OCI-LY3 (cell line): ENCODE results near the gene CKB.

Experiments used
- H2AFZ ChIP-seq: fragments of 200-600, 300-600 bp; shearing (Covaris generic); 2 replicates; pipeline ENCODE4 v1.6.0; 2014; ENCODE audit warnings: antibody characterized with exemption, low read depth, low read length
- H3K27ac ChIP-seq: fragments of 200-600, 300-600 bp; sonication (generic); 2 replicates; pipeline ENCODE4 v1.5.1; 2014; ENCODE audit warnings: mild to moderate bottlenecking, low read length, moderate library complexity, mixed read lengths
- H3K27me3 ChIP-seq: fragments of 200-600, 300-600 bp; sonication (generic); 2 replicates; pipeline ENCODE4 v1.6.1; 2014; ENCODE audit warnings: low read depth, low read length, mixed read lengths
- H3K36me3 ChIP-seq: fragments of 200-600, 300-600 bp; sonication (generic); replicated peaks from 2 replicates; pipeline ENCODE3; 2014; ENCODE audit warnings: low read depth, low read length, mixed read lengths
- H3K4me1 ChIP-seq: fragments of 300-600, 200-600 bp; sonication (generic); 2 replicates; pipeline ENCODE4 v1.6.1; 2014; ENCODE audit warnings: low read length, mixed read lengths
- H3K4me2 ChIP-seq: fragments of 200-600, 300-600 bp; sonication (generic); 2 replicates; pipeline ENCODE4 v1.6.1; 2014; ENCODE audit warnings: low read length, mixed read lengths
- H3K4me3 ChIP-seq: fragments of 300-600, 200-600 bp; sonication (generic); 2 replicates; pipeline ENCODE4 v1.5.1; 2014; ENCODE audit warnings: antibody characterized with exemption, mild to moderate bottlenecking, low read length, moderate library complexity
- H3K79me2 ChIP-seq: fragments of 300-600, 200-600 bp; shearing (Covaris generic); 2 replicates; pipeline ENCODE4 v1.6.1; 2014; ENCODE audit warnings: mild to moderate bottlenecking, low read length, mixed read lengths
- H3K9ac ChIP-seq: fragments of 300-600, 200-600 bp; shearing (Covaris generic); 2 replicates; pipeline ENCODE4 v1.6.0; 2014; ENCODE audit warnings: mild to moderate bottlenecking, low read length, moderate library complexity
- H3K9me3 ChIP-seq: fragments of 200-600, 300-600 bp; shearing (Covaris generic); 2 replicates; pipeline ENCODE4 v1.6.1; 2014; ENCODE audit warnings: low read length, mixed read lengths; ENCODE audit not compliant: insufficient read depth
- H4K20me1 ChIP-seq: fragments of 200-600, 300-600 bp; sonication (generic); 2 replicates; pipeline ENCODE4 v1.6.1; 2016; ENCODE audit warnings: low read length, mixed read lengths; ENCODE audit not compliant: insufficient read depth
- CTCF ChIP-seq: fragments of 200-600, 300-600 bp; sonication (generic); IDR thresholded peaks from 2 replicates; pipeline ENCODE4 v1.5.1; 2014; ENCODE audit warnings: antibody characterized with exemption, low read length, low read depth
- EZH2phosphoT487 ChIP-seq: fragments of 200-600 bp; shearing (Covaris generic); IDR thresholded peaks from 2 replicates; pipeline ENCODE4 v1.6.1; 2018; ENCODE audit warnings: antibody characterized with exemption, mixed run types, low read depth

CKB gene

DNA sequence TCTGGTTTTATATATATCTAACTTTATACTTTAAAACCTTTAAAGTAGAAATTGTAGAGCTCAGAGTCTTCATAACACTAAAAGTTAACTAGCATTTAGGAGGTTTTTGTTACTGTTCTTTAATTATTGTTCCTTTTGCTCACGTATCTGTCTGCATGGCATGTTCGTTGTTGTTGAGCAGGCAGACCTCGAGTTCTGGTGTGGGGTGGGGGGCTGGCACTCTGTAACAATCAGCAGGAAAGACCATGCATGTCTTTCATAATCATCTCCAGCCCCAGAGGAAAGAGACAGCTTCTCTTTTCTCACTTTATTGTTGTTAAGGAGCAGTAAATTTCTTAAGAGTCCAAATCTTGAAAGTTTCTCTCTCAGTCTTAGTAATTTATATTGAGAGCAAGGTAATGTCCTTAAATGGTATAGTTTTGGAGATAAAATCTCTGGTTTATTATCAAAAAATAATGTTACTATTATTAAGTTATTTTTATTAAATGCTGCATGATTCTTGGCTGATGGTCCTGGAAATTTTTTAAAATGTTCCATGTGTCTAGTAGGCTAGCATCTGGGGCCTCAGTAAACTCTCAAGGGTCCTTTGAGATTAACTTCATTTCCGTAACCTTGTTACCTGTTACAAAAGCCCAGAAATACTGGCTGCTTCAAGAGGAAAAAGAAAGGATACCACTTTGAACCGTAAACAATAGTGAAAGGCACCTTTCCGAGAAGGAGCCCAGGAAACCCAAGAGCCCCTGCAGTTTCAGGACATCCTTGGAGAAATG lies 30.3 kb downstream of the CKB start:
- H3K27ac ChIP-seq: no peak overlapping the region
- H3K4me2 ChIP-seq: no peak overlapping the region
- H4K20me1 ChIP-seq: no peaks in the 10 kb centered on the region
- no peaks in the 10 kb centered on the region for H3K79me2 ChIP-seq
- no peaks in the 10 kb centered on the region for H3K27me3 ChIP-seq
- H3K4me1 ChIP-seq: no peaks in the 10 kb centered on the region
- no peak overlapping the region for H3K9ac ChIP-seq
- TF ChIP-seq CTCF (no peak), EZH2phosphoT487 (no peak)
- H3K36me3 ChIP-seq: peaks cover 32% of the 10 kb centered on the region
- no peak overlapping the region for H3K4me3 ChIP-seq
- H3K9me3 ChIP-seq: no peaks in the 10 kb centered on the region
- H2AFZ ChIP-seq: no peak overlapping the region

GRCh38 chr14:103491691-103492090 lies 30.9 kb downstream of the CKB start:
- TF ChIP-seq EZH2phosphoT487 (no peak), CTCF (no peak)
- Histone ChIP-seq H3K27me3 (no peaks in the 10 kb centered on the region), H3K27ac (no peak overlapping the region), H3K36me3 (peaks cover 33% of the 10 kb centered on the region), H4K20me1 (no peaks in the 10 kb centered on the region), H3K4me1 (no peaks in the 10 kb centered on the region), H2AFZ (no peak overlapping the region), H3K9me3 (no peaks in the 10 kb centered on the region), H3K4me2 (no peak overlapping the region), H3K4me3 (no peak overlapping the region), H3K9ac (no peak overlapping the region), H3K79me2 (no peaks in the 10 kb centered on the region)

- Histone ChIP-seq H4K20me1 (no peaks in the 10 kb centered on the region), H3K4me3 (no peak overlapping the region), H3K9ac (no peak overlapping the region), H3K9me3 (no peaks in the 10 kb centered on the region), H3K4me2 (no peak overlapping the region), H2AFZ (no peak overlapping the region), H3K27me3 (no peaks in the 10 kb centered on the region), H3K27ac (no peak overlapping the region), H3K36me3 (peaks cover 33% of the 10 kb centered on the region), H3K79me2 (no peaks in the 10 kb centered on the region), H3K4me1 (no peaks in the 10 kb centered on the region)
- TF ChIP-seq CTCF (no peak), EZH2phosphoT487 (no peak)
Measured at GRCh38 chr14:103489621-103490020, 33.0 kb downstream of the CKB start.

GRCh38 chr14:103488960-103489359 lies 33.7 kb downstream of the CKB start:
- H3K27me3 ChIP-seq: no peaks in the 10 kb centered on the region
- peaks cover 33% of the 10 kb centered on the region for H3K36me3 ChIP-seq
- H2AFZ ChIP-seq: no peak overlapping the region
- H3K27ac ChIP-seq: no peak overlapping the region
- H3K9me3 ChIP-seq: no peaks in the 10 kb centered on the region
- no peaks in the 10 kb centered on the region for H3K79me2 ChIP-seq
- no peak overlapping the region for H3K9ac ChIP-seq
- TF ChIP-seq EZH2phosphoT487: no peak
- no peak for TF ChIP-seq CTCF
- H3K4me3 ChIP-seq: no peak overlapping the region
- no peak overlapping the region for H3K4me2 ChIP-seq
- H3K4me1 ChIP-seq: no peaks in the 10 kb centered on the region
- no peaks in the 10 kb centered on the region for H4K20me1 ChIP-seq
